Activated T-cell treated with anti-CD3 and anti-CD28 coated beads, Interleukin-2, amount 50 U/mL, for 1 hour (primary cell): ENCODE results near the gene GABRG3.

Source experiments
- DNase-seq: peaks from one replicate; pipeline ENCODE4 v3.0.0-alpha.2; 2020

GABRG3 gene

DNA sequence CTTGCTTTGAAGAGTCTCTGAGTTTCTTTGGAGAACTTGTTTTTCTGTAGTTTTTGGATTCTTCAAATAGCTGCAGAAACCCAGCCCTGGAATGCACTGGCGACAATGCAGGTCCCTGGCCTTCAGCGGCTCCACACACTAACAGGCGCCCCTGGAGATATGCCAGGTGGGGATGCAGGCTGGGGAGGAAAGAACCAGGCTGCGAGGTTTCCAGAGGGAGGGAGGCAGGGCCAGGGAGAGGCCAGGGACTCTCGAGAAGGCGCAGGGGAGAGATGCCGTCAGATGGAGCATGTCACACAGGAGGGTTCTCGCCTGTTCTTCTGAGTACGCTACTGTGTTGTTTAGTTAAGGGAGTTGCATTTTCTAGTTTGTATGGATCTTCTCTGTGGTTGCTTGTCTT lies 283.1 kb downstream of the GABRG3 start:
- DNase-seq = no peak

DNA sequence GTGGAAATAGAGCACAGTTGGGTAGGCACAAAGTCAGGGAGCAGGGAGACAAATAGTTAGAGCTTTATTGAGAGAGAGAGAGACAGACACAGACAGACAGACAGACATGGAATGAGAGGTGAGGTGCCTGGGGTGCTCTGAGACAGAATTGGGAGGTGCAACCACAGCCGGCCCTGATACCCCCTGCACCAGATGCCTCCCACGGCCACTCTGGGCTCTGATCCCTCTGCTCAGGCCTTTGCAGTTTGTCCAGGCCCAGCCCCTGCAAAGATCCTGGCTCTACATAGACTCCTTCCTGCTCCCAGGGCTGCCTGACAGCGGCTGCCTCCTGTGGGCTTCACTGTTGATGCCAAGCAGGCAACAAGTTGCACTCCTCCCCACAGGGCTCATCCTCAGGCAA lies 283.8 kb downstream of the GABRG3 start:
- DNase-seq = no peak

DNA sequence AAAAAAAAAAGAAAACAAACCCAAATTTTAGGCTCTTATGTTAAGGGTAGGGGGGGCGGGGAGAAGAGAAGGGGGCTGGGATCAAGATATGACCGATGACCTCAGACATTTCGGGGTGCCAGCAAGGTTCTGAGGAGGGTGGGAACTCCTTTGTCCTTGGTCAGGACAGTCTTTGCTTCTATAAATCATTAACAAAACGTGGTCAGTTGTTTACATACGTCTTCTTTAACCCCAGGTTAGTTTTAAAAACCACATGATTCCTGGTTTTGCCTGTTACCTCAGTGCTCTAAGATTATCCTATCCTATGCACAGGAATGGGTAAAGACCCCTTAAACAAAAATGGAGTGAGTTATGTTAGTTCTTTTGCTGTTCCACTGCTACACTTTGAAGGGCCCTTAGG lies 285.5 kb downstream of the GABRG3 start:
- no peak for DNase-seq

DNA sequence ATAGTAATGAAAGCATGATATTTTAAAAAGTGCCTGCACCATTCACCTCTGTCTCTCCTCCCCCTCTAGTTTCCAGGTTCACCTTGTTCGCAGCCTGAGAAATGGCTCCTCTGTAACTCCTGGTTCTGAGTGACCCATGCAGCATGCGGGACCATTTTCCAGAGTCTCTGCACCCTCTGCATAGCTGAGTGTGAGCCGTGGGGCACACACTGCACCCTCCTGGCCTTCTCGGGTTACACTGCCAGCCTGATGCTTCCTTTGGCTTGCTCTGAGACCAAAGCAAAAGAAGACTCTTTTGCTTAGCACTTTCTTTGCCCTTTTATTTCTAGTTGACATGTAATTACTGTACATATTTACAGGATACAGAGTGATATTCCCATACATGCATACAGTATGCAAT lies 287.3 kb downstream of the GABRG3 start:
- DNase-seq = no peak

GRCh38 chr15:27260523-27260922 lies 289.5 kb downstream of the GABRG3 start:
- no peak for DNase-seq

DNA sequence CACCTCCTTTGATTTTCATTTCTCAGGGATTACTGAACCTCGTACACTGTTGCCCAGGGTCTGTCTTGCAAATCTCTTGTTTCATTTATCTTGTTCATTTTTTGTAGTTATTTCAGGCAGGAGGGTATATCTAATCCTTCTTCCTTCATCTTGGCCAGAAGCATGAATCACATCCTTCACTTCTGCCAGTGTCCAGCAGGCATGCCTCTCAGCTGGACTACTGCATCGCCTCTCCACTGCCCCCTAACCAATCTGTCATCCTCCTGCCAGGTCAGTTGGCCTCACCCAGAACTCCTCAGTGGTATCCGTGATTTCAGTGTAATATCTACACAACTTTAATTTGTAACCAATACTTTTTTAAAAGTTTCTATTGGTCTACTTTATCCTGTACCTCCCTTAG lies 297.9 kb downstream of the GABRG3 start:
- no peak for DNase-seq

DNA sequence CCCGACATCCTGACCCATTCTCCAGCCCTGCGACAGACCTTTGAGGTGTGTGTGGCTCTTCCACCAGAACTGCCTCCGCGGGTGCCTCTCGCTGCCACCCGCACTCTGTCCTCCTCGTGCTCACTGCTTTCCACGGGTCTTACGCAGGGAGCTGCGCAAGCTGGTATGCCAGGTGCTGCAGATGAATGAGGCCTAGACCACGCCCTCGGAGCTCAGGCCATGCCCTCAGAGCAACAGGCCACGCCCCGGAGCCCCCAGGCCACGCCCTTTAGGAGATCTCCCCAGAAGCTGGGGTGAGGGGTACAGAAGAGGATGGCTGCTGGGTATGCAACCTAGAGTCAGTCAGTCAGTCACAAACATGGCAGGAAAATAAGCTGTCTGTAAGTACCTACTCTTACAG lies 300.3 kb downstream of the GABRG3 start:
- DNase-seq = no peak

DNA sequence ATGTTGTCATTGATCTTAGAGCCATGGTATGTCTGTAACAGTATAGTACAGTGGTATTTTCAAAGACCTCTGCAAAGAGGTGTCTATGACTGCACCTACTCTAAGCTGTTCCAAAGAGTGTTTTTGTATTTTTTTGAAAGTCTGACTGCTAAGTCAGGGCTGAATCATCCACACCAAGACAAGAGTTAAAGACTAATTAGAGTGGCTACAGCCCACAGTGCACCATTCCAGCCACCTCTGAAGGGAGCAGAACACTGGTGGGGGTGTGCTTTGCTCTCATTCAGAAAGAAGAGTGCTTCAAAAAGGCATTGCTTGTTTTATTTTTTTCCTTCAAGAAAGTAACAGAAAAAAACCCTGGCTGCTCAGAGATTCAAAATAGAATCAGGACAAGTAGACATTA lies 301.4 kb downstream of the GABRG3 start:
- no peak for DNase-seq

DNA sequence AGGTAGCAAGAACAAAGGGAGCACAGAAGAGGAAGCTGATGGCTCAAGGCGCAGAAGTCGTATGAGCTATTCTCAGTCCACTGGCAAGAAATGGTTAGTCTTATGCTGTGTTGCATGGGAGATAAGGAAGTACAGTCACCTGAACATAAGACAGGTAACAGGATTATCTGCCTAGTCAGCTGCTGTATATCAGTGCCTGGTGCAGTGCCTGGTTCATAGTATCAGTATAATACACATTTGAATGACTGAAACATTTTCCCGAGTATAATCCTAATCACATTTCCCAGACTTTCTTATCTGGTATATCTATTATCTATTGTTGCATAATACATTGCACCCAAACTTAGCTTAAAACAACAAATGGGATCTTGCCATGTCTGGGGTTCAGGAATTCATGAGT lies 302.5 kb downstream of the GABRG3 start:
- no peak for DNase-seq

- no peak for DNase-seq
Measured at GRCh38 chr15:27278761-27279160, 307.8 kb downstream of the GABRG3 start.

DNA sequence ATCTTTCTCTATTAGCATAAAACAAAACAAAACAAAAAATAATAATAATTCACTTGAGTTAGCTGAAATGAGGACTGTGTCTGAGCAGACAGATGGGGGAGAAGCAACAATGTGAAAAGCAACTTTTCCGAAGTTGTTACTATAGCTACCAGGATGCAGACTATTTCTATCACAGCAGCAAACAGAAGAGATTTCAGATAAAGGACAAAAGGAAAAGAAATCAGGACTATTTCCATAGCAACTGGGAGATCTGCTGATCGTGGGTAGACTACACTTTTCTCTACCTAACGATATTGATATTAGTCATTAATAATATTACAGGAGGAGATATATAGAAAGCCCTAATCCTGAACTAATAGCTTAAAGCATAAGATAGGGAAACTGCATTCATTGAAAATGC lies 321.7 kb downstream of the GABRG3 start:
- no peak for DNase-seq

DNA sequence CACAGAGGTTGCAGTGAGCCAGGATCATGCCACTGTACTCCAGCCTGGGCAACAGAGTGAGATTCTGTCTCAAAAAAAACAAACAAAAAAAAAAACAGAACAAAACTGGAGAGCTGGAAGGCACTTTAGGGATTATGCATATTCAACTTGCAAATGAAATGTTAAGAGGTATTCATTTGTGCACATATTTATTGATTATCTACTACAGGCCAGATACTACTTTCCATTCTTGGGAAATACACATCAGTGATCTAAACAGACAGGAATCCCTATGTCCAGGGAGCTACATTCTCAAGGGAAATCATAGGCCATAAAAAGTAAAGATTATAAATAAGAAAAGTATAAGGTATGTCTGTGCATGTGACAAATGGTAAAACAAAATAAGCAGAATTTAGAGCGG lies 322.6 kb downstream of the GABRG3 start:
- DNase-seq = no peak

DNA sequence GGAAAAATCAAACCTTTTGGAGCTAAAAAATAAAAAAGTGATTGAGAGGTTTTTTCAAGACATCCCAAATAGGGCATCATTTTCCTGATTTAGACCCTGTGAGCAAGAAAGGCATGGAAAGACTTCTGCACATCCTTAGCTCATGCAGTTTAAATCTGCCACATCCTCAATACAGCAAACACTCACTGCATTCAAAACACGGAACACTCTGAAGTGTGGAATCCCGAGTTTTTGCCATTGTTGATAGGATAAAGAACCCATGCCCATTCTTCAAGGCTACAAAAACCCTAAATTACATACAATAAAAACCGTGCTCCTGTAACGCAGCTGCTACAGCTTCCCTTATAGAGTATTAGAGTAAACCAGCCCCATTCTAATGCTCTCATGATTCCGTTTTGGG lies 346.8 kb downstream of the GABRG3 start:
- no peak for DNase-seq

DNA sequence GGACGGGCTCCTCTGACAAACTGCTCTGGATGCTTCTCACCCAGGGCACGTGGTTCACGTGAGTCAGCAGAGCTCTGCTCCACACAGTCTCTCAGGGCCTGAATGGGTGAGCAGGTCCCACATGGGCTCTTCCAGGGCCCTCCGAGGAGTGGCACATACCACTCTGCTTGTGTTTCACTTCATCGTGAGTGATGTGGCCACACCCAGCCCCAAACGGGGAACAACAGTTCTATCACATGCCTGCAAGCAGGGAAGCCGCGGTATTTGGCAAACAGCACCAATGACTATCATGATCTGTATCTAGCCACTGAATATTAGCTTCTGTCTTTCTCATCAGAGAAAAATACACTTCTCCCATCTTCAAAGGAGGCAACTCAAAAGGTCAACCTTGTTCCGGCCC lies 352.8 kb downstream of the GABRG3 start:
- DNase-seq = no peak

GRCh38 chr15:27324886-27325615 lies 354.1 kb downstream of the GABRG3 start:
- DNase-seq = no peak

GRCh38 chr15:27327467-27328025 lies 356.6 kb downstream of the GABRG3 start:
- DNase-seq = no peak

GRCh38 chr15:27328186-27328585 lies 357.2 kb downstream of the GABRG3 start:
- no peak for DNase-seq

DNA sequence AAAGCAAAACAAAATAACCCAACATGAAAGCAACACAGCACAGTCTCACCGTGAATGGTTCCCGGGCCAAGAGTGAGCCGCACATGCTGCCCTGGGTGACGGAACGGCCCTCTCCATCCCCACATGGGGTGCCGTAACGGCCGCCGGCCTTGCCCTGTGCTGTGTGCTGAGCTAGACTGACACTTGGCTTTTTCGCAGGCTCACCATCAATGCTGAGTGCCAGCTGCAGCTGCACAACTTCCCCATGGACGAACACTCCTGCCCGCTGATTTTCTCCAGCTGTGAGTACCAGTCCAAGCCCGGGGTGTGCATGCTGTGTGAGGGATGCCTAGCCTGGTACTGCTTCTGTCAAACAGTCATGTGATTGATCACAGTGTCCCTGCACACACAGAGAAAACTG lies 357.6 kb downstream of the GABRG3 start:
- DNase-seq = no peak

- DNase-seq = no peak
Measured at GRCh38 chr15:27330326-27330725, 359.3 kb downstream of the GABRG3 start.

- no peak for DNase-seq
Measured at GRCh38 chr15:27336676-27337075, 365.7 kb downstream of the GABRG3 start.

DNA sequence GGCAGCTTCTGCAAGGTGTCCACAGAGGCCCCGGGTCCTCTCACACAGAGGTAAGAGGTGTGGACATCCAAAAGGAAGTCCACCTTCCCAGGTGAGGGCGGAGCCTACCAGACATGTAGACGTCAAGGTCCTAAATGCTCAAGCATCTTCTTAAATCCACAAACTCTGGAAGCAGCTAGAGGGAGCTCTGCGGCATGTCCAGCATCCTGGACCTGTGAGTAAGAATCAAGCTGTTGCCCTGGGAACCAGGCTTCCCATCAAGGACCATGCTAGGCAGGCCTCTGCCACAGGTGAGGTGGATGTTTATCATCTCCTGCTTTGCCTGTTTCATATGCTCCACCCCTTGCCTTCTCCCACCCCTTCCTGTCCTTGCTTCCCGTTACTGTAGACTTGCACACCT lies 368.2 kb downstream of the GABRG3 start:
- no peak for DNase-seq

- DNase-seq = no peak
Measured at GRCh38 chr15:27341780-27342343, 370.9 kb downstream of the GABRG3 start.

GRCh38 chr15:27342991-27343390 lies 372.0 kb downstream of the GABRG3 start:
- DNase-seq = no peak

- DNase-seq = no peak
Measured at GRCh38 chr15:27352136-27352535, 381.2 kb downstream of the GABRG3 start.

DNA sequence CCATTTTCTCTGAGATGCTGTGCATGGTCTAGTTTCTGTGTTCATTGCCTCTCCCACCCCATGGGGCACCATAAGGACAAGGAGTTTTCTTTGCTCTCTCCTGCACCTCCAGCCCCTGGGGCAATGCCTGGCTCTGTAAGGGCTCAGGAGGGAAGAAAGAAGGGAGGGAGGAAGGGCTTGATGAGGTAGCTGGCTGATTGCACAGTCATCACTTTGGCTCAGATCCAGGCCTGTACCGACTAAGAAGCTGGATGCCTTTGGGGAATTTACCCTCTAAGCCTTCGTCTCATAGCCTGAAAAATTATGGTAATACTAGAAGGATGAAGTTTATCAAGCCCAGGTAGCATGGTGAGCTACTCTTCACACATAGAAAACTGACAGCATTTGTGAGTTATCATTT lies 382.9 kb downstream of the GABRG3 start:
- no peak for DNase-seq
